Psoas muscle (tissue), 8 donors: ENCODE results near the gene LAPTM4A. TPM values are rescaled to one million over a fixed set of nuclear protein-coding genes. Genes with fewer than 3 reads are reported as not detected.

Experiments used
- ATAC-seq, 4 donors: fragments of 200-7000 bp; cut with Tn5 transposase; one replicate each; pipeline ENCODE4 v1.9.1; 2020; ENCODE audit warnings: moderate library complexity in 3 of 4, mild to moderate bottlenecking in 2 of 4
- DNase-seq, 2 donors: peaks; one replicate each; pipeline ENCODE4 v3.0.0-alpha.2; 2020
- H3K27ac ChIP-seq: fragments of 200-600 bp; one replicate; pipeline ENCODE4 v1.8.0; 2022
- H3K27me3 ChIP-seq, 3 donors: fragments of 200-600 bp in 1 of 3; one replicate each; pipeline versions ENCODE4 v1.6.1 to v1.8.0; 2013 to 2022; ENCODE audit warnings: low read length in 2 of 3, mild to moderate bottlenecking in 2 of 3, moderate library complexity in 1 of 3; ENCODE audit not compliant: insufficient read depth in 3 of 3
- H3K36me3 ChIP-seq, 2 donors: fragments of 200-600 bp in 1 of 2; one replicate each; pipeline versions ENCODE4 v1.6.1 to v1.8.0; 2013 to 2022; ENCODE audit warnings: low read depth in 1 of 2, mild to moderate bottlenecking in 1 of 2, moderate library complexity in 1 of 2; ENCODE audit not compliant: insufficient read depth in 1 of 2
- H3K4me1 ChIP-seq: fragments of 200-600 bp; one replicate; pipeline ENCODE4 v1.8.0; 2022
- H3K4me3 ChIP-seq: fragments of 200-600 bp; one replicate; pipeline ENCODE4 v1.8.0; 2022; ENCODE audit warnings: mild to moderate bottlenecking
- H3K9me3 ChIP-seq: fragments of 200-600 bp; one replicate; pipeline ENCODE4 v1.8.0; 2022
- WGBS, 3 donors: extraction: QIAGEN DNeasy Blood & Tissue Kit; methylation state at CpG; one replicate each; pipeline versions ENCODE4 v1.1.6 to v1.1.7; 2013; 5-methylcytosine and 5-hydroxymethylcytosine counted together
- intact Hi-C, 2 donors: fragments of 100-400 bp; cut with DNase I; formaldehyde crosslinking; loops; one replicate each; pipeline versions ENCODE4 v1.11.0 to v1.14.2; 2022
- long read RNA-seq, 2 donors: library from polyadenylated mRNA; unstranded; transcript quantifications; one replicate each; pipeline ENCODE4 v2.0.0, GENCODE V29; 2021
- polyA plus RNA-seq, 3 donors: library from polyadenylated mRNA; stranded (reverse); fragments of 200-250 nt; gene quantifications; one replicate each; pipeline ENCODE4 v1.2.3, GENCODE V29; 2013
- total RNA-seq, 4 donors: library from RNA; stranded (reverse); fragmentation: NEBNext Ultra II Directional in 2 of 4; extraction: Animal tissue kit (Norgen Biotek cat#: 25700) in 2 of 4; gene quantifications; one replicate each; pipeline versions ENCODE4 v1.2.1 to v1.2.4, GENCODE V29; 2021 to 2023
- TF ChIP-seq, protein P1 (sequence below): fragments of 200-600 bp; IDR thresholded peaks from one replicate; pipeline ENCODE4 v1.8.0; 2022; ENCODE audit warnings: antibody characterized with exemption
- donor health status: healthy with polysubstance abuse.
- donor health status: DM: no; HTN: no; CAD: no; lungs with moderate emphysema.
- donor health status: Bipolar disorder and iron deficiency.
- donor health status: healthy.
- donor health status: DM: yes; HTN: yes; CAD: no.
- donor health status: DM: no; HTN: no; CAD: no.
- donor health status: DM: no; HTN: no; CAD: no.
- donor health status: DM: yes; HTN: yes; CAD: no.

The LAPTM4A gene
- total RNA-seq (10 to 100 TPM; 68.2 to 78.8 (median 70.5) TPM), polyA plus RNA-seq (100 to 1,000 TPM in 2 of 3 donors, 10 to 100 TPM in 1; 88.7 to 124 (median 104) TPM)
- long read RNA-seq, donor 1, transcript LAPTM4A-201 (7 exons, 1,765 nt) = major isoform, 45 of 49 reads
- long read RNA-seq, donor 1, partial matches to known transcripts = 1 of 49 reads
- long read RNA-seq, donor 1, other reads (novel, unspliced or antisense) = 3 of 49 reads
- long read RNA-seq, donor 2, transcript LAPTM4A-201 (7 exons, 1,765 nt) = major isoform, 78 of 82 reads
- long read RNA-seq, donor 2, partial matches to known transcripts = 2 of 82 reads
- long read RNA-seq, donor 2, other reads (novel, unspliced or antisense) = 2 of 82 reads

DNA sequence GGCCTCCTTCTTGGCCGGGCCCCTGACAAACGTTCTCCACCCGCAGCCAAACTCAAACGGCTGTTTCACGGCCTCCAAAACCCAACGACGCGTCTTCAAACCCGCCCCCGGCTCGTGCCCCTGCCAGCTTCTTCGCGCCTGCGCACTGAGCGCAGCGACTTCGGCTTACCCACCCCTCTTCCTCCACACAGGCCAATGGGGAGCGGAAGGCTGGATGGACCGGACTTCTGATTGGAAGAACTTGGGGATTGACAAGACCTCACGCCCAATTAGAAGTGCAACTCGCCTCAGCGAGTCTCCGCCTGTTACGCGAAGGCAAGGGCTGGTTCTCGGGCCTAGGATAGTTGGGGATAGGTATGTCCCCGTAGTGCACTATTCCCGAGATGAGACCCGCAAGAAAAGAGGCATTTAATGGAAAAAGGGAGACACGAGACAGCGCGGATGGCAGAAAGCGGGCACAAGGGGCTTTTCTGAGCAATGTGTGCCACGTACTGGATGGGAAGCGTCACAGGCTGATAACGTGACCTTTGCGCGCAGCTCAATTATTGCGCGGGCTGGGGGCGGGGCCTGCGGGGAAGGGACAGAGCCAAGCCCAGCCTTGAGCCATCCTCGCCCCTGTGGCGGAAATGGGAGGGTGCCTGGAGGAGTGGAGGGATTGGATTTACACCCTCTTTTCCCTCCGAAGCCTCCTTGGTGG lies at the start of gene LAPTM4A:
TSS of gene LAPTM4A (minus strand) at position 97 of the 697 bp plus-strand sequence. CDS start 108 bp downstream, outside the sequence.
- 0 to 1% (median 0%) methylated on average over 45 of the region's 45 CpGs for WGBS, 3 donors
- no peaks in the 10 kb centered on the region for H3K36me3 ChIP-seq
- peak within 1 kb of the TSS; percentile 98 for H3K27ac ChIP-seq
- ATAC-seq (peak; percentile 97 to 99 (median 98)), DNase-seq (peak; percentile 98 to 99)
- TF ChIP-seq, protein P1, sequence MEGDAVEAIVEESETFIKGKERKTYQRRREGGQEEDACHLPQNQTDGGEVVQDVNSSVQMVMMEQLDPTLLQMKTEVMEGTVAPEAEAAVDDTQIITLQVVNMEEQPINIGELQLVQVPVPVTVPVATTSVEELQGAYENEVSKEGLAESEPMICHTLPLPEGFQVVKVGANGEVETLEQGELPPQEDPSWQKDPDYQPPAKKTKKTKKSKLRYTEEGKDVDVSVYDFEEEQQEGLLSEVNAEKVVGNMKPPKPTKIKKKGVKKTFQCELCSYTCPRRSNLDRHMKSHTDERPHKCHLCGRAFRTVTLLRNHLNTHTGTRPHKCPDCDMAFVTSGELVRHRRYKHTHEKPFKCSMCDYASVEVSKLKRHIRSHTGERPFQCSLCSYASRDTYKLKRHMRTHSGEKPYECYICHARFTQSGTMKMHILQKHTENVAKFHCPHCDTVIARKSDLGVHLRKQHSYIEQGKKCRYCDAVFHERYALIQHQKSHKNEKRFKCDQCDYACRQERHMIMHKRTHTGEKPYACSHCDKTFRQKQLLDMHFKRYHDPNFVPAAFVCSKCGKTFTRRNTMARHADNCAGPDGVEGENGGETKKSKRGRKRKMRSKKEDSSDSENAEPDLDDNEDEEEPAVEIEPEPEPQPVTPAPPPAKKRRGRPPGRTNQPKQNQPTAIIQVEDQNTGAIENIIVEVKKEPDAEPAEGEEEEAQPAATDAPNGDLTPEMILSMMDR = peak; percentile 20
- H3K9me3 ChIP-seq = no peaks in the 10 kb centered on the region
- H3K4me1 ChIP-seq = peaks cover 33% of the 10 kb centered on the region
- intact Hi-C loops = loop anchor here (2.0 to 5.0 kb wide), 2 partner anchors 41 to 47 kb away; no protein-coding TSS in a partner anchor
- H3K4me3 ChIP-seq = peak within 1 kb of the TSS; percentile 71
- no peaks in the 10 kb centered on the region for H3K27me3 ChIP-seq

GRCh38 chr2:20100711-20101110 lies 49.3 kb upstream of the LAPTM4A start:
- TF ChIP-seq, protein P1 = no peak
- WGBS, 3 donors = 69 to 73% (median 72%) methylated on average over 4 of the region's 4 CpGs
- DNase-seq (no peak), ATAC-seq (no peak)
- no peaks in the 10 kb centered on the region for H3K9me3 ChIP-seq
- intact Hi-C loops = loop anchor here in 1 of 2 donors (2.0 kb wide), 1 partner anchor 86 kb away; no protein-coding TSS in a partner anchor
- H3K27ac ChIP-seq = no peak overlapping the region
- no peak overlapping the region for H3K4me3 ChIP-seq
- H3K4me1 ChIP-seq = no peaks in the 10 kb centered on the region
- peaks cover 0 to 5% (median 0%) of the 10 kb centered on the region in 3 donors for H3K27me3 ChIP-seq
- no peaks in the 10 kb centered on the region for H3K36me3 ChIP-seq

- H3K36me3 ChIP-seq = no peaks in the 10 kb centered on the region
- TF ChIP-seq, protein P1 = no peak
- H3K27me3 ChIP-seq = no peaks in the 10 kb centered on the region
- no peaks in the 10 kb centered on the region for H3K4me1 ChIP-seq
- no peak overlapping the region for H3K4me3 ChIP-seq
- ATAC-seq (no peak), DNase-seq (no peak)
- WGBS, 3 donors = 81 to 85% (median 81%) methylated on average over 6 of the region's 6 CpGs
- intact Hi-C loops = loop anchor here (2.0 kb wide), 2 partner anchors 47 to 85 kb away; no protein-coding TSS in a partner anchor
- H3K27ac ChIP-seq = no peak overlapping the region
- no peaks in the 10 kb centered on the region for H3K9me3 ChIP-seq
These were observed 48.4 kb upstream of the LAPTM4A start for GRCh38 chr2:20099780-20100179.

GRCh38 chr2:20097889-20098714 lies 46.7 kb upstream of the LAPTM4A start:
- ATAC-seq (peak; percentile 88 to 93 (median 90)), DNase-seq (peak; percentile 80 to 90)
- Histone ChIP-seq H3K27ac (no peak overlapping the region), H3K4me3 (no peak overlapping the region), H3K4me1 (peaks cover 6% of the 10 kb centered on the region), H3K36me3 (no peaks in the 10 kb centered on the region), H3K9me3 (no peaks in the 10 kb centered on the region), H3K27me3 (no peaks in the 10 kb centered on the region)
- TF ChIP-seq, protein P1 = peak; percentile 88
- intact Hi-C loops = loop anchor here in 1 of 2 donors (1.0 to 2.0 kb wide), 3 partner anchors 45 to 143 kb away; no protein-coding TSS in a partner anchor
- WGBS, 3 donors = 15 to 18% (median 17%) methylated on average over 21 of the region's 21 CpGs
